GM19468 (cell line): Measurements from ENCODE around the gene PCDHA8.
"Not testable (repeated sequence)": the region's sequence is repeated elsewhere in the genome, so short reads cannot be mapped to it uniquely, and the experiment has no call there.

Experiments
- ATAC-seq: cut with Tn5 transposase; IDR thresholded peaks from one replicate; pipeline ENCODE4 v1.9.1; 2021; ENCODE audit warnings: mild to moderate bottlenecking, moderate library complexity, moderate number of reproducible peaks; ENCODE audit not compliant: unreplicated experiment; ENCODE audit errors: extremely low read depth

The PCDHA8 gene

DNA sequence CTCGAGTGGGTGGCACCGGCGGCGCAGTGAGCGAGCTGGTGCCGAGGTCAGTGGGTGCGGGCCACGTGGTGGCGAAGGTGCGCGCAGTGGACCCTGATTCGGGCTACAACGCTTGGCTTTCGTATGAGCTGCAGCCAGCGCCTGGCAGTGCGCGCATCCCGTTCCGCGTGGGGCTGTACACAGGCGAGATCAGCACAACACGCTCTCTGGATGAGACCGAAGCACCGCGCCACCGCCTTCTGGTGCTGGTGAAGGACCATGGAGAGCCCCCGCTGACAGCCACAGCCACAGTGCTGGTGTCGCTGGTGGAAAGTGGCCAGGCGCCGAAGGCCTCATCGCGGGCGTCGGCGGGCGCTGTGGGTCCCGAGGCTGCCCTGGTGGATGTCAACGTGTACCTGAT is 17.5 kb upstream of the PCDHA8 start:
- no peak for ATAC-seq

DNA sequence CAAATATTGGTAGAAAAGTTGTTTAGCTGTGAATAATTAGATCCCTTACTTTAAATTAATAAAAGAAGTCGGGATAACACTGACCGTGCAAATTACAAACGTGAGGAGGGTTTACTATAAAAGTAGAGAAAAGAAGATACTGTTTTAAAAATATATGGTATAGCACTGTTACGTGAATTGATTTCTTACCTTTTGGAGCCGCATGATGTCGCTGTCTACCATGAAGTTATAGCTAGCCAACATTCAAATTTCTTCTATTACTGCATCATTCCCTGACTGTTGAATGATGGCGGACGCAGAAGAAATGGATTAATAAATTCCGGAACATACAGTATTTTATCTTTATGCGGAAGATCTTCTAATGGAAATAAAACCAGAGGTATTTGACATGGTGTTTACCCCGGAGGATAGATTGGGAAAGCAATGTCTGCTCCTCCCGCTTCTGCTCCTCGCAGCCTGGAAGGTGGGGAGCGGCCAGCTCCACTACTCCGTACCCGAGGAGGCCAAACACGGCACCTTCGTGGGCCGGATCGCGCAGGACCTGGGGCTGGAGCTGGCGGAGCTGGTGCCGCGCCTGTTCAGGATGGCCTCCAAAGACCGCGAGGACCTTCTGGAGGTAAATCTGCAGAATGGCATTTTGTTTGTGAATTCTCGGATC is 13.2 kb upstream of the PCDHA8 start, which contains the start of gene PCDHA6:
Gene PCDHA6 (plus strand): TSS at position 257 of the 658 bp plus-strand sequence. CDS start 132 bp downstream, at position 389.
- ATAC-seq, result no peak

DNA sequence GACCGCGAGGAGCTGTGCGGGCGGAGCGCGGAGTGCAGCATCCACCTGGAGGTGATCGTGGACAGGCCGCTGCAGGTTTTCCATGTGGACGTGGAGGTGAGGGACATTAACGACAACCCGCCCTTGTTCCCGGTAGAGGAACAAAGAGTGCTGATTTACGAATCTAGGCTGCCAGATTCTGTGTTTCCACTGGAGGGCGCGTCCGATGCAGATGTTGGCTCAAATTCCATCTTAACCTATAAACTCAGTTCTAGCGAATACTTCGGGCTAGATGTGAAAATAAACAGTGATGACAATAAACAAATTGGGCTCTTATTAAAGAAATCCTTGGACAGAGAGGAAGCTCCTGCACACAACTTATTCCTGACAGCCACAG is 12.6 kb upstream of the PCDHA8 start:
- ATAC-seq, result no peak

DNA sequence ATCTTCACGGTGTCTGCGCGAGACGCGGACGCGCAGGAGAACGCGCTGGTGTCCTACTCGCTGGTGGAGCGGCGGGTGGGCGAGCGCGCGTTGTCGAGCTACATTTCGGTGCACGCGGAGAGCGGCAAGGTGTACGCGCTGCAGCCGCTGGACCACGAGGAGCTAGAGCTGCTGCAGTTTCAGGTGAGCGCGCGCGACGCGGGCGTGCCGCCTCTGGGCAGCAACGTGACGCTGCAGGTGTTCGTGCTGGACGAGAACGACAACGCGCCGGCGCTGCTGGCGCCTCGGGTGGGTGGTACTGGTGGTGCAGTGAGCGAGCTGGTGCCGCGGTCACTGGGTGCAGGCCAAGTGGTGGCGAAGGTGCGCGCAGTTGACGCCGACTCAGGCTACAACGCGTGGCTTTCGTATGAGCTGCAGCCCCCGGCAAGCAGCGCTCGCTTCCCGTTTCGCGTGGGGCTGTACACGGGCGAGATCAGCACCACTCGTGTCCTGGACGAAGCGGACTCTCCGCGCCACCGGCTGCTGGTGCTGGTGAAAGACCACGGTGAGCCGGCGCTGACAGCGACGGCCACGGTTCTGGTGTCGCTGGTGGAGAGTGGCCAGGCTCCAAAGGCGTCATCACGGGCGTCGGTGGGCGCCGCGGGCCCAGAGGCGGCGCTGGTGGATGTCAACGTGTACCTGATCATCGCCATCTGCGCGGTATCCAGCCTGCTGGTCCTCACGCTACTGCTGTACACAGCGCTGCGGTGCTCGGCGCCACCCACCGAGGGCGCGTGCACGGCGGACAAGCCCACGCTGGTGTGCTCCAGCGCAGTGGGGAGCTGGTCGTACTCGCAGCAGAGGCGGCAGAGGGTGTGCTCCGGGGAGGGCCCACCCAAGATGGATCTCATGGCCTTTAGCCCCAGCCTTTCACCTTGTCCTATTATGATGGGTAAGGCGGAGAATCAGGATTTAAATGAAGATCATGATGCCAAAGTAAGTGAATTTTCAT is 11.2 kb upstream of the PCDHA8 start:
- ATAC-seq, result not testable (repeated sequence)

DNA sequence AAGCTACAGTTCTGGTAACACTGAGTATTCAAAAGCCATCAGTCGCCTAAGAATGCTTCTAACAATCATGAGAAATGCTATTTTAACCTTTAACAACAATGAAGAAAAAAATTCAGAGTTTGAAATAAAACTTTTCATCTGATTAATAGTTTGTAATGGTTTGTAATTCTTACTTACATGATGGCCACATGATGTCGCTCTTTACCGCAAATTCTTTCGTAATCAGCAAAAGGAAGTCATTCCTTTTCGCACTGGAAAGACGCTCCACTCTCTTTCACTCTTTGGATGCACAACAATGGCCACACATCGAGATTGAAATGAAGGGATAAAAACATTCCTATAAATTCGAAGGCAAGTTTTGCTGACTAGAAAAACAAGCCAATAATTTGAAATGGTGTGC is 7.0 kb upstream of the PCDHA8 start, which contains the start of gene PCDHA7:
Gene PCDHA7 (plus strand): TSS at position 277 of the 400 bp plus-strand sequence. CDS start 115 bp downstream, at position 392.
- ATAC-seq, result no peak

DNA sequence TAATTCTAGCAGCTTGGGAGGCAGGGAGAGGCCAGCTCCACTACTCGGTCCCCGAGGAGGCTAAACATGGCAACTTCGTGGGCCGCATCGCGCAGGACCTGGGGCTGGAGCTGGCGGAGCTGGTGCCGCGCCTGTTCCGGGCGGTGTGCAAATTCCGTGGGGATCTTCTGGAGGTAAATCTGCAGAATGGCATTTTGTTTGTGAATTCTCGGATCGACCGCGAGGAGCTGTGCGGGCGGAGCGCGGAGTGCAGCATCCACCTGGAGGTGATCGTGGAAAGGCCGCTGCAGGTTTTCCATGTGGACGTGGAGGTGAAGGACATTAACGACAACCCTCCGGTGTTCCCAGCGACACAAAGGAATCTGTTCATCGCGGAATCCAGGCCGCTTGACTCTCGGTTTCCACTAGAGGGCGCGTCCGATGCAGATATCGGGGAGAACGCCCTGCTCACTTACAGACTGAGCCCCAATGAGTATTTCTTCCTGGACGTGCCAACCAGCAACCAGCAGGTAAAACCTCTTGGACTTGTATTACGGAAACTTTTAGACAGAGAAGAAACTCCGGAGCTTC is 6.5 kb upstream of the PCDHA8 start:
- ATAC-seq, result not testable (repeated sequence)

DNA sequence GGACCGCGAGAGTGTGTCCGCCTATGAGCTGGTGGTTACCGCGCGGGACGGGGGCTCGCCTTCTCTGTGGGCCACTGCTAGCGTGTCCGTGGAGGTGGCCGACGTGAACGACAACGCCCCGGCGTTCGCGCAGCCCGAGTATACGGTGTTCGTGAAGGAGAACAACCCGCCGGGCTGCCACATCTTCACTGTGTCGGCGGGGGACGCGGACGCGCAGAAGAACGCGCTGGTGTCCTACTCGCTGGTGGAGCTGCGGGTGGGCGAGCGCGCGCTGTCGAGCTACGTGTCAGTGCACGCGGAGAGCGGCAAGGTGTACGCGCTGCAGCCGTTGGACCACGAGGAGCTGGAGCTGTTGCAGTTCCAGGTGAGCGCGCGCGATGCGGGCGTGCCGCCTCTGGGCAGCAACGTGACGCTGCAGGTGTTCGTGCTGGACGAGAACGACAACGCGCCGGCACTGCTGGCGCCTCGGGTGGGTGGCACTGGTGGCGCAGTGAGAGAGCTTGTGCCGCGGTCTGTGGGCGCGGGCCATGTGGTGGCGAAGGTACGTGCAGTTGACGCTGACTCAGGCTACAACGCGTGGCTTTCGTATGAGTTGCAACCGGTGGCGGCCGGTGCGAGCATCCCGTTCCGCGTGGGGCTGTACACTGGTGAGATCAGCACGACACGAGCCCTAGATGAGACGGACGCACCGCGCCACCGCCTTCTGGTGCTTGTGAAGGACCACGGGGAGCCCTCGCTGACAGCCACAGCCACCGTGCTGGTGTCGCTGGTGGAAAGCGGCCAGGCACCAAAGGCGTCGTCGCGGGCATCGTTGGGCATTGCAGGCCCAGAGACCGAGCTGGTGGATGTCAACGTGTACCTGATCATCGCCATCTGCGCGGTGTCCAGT is 5.1 kb upstream of the PCDHA8 start:
- ATAC-seq, result no peak

DNA sequence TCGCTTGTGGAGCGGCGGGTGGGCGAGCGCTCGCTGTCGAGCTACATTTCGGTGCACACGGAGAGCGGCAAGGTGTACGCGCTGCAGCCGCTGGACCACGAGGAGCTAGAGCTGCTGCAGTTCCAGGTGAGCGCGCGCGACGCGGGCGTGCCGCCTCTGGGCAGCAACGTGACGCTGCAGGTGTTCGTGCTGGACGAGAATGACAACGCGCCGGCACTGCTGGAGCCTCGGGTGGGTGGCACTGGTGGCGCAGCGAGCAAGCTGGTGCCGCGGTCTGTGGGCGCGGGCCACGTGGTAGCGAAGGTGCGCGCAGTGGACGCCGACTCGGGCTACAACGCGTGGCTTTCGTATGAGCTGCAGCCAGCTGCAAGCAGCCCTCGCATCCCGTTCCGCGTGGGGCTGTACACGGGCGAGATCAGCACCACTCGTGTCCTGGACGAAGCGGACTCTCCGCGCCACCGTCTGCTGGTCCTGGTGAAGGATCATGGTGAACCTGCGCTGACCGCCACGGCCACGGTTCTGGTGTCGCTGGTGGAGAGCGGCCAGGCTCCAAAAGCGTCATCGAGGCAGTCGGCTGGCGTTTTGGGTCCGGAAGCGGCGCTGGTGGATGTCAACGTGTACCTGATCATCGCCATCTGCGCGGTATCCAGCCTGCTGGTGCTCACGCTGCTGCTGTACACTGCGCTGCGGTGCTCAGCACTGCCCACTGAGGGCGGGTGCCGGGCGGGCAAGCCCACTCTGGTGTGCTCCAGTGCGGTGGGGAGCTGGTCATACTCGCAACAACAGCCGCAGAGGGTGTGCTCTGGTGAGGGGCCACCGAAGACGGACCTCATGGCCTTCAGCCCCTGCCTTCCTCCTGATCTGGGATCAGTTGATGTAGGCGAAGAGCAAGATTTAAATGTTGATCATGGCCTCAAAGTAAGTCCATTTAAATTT is 2.1 kb downstream of the PCDHA8 start:
- ATAC-seq, result no peak

DNA sequence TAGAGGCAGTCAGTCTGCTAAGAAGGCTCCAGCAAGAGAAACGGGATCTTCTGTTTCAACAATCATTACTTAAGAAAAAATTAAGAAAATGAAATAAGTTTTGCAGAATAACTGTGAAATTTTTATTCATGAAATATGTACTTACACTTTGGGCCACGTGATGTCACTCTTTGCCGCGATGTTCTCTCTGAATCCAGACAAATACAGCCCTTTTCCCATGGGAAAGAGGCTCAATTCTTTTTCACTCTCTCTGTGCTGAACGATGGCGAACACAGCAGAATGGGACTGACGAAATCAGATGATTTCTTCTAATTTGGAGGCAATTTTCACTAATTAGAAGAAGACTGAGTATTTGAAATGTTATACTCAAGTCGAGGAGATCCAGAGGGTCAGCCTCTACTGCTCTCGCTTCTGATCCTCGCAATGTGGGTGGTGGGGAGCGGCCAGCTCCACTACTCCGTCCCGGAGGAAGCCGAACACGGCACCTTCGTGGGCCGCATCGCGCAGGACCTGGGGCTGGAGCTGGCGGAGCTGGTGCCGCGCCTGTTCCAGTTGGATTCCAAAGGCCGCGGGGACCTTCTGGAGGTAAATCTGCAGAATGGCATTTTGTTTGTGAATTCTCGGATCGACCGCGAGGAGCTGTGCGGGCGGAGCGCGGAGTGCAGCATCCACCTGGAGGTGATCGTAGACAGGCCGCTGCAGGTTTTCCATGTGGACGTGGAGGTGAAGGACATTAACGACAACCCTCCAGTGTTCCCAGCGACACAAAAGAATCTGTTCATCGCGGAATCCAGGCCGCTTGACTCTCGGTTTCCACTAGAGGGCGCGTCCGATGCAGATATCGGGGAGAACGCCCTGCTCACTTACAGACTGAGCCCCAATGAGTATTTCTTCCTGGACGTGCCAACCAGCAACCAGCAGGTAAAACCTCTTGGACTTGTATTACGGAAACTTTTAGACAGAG is 7.4 kb downstream of the PCDHA8 start, which contains the start of gene PCDHA9:
Gene PCDHA9 (plus strand): TSS at position 244 of the 964 bp plus-strand sequence. CDS start 114 bp downstream, at position 358.
- ATAC-seq, result not testable (repeated sequence)

DNA sequence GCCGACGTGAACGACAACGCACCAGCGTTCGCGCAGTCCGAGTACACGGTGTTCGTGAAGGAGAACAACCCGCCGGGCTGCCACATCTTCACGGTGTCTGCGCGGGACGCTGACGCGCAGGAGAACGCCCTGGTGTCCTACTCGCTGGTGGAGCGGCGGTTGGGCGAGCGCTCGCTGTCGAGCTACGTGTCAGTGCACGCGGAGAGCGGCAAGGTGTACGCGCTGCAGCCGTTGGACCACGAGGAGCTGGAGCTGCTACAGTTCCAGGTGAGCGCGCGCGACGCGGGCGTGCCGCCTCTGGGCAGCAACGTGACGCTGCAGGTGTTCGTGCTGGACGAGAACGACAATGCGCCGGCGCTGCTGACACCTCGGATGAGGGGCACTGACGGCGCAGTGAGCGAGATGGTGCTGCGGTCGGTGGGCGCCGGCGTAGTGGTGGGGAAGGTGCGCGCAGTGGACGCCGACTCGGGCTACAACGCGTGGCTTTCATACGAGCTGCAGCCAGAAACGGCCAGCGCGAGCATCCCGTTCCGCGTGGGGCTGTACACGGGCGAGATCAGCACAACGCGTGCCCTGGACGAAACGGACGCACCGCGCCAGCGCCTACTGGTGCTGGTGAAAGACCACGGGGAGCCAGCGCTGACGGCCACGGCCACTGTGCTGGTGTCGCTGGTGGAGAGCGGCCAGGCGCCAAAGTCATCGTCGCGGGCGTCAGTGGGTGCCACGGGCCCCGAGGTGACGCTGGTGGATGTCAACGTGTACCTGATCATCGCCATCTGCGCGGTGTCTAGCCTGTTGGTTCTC is 9.0 kb downstream of the PCDHA8 start:
- ATAC-seq, result not testable (repeated sequence)

DNA sequence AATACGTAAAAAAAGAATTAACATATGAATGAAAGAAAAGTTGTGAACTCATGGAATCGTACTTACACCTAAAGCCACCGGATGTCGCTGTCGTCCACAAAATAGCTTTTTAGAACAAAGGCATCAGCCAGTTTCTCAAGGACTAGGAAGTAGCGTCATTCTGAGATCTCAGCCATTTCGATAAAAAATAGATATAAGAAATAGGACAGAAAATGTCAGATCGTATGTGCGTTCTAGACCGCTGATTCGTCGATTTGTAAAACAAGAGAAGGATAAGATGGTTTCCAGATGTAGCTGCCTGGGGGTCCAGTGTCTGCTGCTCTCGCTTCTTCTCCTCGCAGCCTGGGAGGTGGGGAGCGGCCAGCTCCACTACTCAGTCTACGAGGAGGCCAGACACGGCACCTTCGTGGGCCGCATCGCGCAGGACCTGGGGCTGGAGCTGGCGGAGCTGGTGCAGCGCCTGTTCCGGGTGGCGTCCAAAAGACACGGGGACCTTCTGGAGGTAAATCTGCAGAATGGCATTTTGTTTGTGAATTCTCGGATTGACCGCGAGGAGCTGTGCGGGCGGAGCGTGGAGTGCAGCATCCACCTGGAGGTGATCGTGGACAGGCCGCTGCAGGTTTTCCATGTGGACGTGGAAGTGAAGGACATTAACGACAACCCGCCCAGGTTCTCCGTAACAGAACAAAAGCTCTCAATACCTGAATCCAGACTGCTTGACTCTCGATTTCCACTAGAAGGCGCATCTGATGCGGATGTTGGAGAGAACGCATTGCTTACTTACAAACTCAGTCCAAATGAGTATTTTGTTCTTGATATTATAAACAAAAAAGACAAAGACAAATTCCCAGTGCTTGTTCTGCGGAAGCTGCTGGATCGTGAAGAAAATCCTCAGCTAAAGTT is 15.0 kb downstream of the PCDHA8 start, which contains the start of gene PCDHA10:
Gene PCDHA10 (plus strand): TSS at position 126 of the 903 bp plus-strand sequence. CDS start 152 bp downstream, at position 278.
- ATAC-seq, result no peak

DNA sequence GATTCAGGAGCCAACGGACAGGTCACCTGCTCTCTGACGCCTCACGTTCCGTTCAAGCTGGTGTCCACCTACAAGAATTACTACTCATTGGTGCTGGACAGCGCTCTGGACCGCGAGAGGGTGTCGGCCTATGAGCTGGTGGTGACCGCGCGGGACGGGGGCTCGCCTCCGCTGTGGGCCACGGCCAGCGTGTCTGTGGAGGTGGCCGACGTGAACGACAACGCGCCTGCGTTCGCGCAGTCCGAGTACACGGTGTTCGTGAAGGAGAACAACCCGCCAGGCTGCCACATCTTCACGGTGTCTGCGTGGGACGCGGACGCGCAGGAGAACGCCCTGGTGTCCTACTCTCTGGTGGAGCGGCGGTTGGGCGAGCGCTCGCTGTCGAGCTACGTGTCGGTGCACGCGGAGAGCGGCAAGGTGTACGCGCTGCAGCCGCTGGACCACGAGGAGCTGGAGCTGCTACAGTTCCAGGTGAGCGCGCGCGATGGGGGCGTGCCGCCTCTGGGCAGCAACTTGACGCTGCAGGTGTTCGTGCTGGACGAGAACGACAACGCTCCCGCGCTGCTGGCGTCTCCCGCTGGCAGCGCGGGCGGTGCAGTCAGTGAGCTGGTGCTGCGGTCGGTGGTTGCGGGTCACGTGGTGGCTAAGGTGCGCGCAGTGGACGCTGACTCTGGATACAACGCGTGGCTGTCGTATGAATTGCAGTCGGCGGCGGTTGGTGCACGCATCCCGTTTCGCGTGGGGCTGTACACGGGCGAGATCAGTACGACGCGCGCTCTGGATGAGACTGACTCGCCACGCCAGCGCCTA is 16.4 kb downstream of the PCDHA8 start:
- no peak for ATAC-seq

DNA sequence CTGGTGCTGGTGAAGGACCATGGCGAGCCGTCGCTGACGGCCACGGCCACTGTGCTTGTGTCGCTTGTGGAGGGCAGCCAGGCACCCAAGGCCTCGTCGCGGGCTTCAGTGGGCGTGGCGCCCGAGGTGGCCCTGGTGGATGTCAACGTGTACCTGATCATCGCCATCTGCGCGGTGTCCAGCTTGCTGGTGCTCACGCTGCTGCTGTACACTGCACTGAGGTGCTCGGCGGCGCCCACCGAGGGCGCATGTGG is 16.9 kb downstream of the PCDHA8 start:
- no peak for ATAC-seq

DNA sequence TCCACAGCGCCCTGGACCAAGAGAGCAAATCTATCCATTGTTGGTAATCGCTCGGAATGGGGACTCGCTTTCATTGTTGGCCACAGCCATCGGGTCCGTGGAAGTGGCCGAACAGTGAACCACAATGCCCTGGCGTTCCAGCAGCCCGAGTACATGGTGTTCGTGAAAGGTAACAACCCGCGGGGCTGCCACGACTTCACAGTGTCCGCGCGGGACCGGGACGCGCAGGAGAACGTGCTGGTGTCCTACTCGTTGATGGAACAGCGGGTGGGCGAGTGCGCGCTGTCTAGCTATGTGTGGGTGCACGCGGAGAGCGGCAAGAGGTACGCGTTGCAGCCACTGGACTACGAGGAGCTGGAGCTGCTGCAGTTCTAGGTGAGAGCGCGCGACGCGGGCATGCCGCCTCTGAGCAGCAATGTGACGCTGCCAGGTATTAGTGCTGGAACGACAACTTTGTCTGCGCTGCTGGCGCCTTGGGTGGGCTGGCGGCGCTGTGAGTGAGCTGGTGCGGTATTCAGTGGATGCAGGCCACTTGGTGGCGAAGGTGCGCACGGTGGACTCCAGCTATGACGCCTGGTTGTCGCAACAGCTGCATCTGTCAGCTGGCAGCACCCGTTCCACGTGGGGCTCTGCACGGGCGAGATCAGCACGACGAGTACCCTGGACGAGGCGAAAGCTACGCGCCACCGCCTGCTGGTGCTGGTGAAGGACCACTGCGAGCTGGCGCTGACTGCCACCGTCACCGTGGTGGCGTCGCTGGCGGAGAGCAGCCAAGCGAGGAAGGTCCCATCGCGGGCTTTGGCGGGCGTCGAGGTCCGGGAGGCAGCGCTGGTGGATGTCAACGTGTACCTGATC is 21.7 kb downstream of the PCDHA8 start:
- ATAC-seq, result no peak
